GM12865 (cell line): ENCODE measurements around the gene HIBADH.

ENCODE experiments used
- DNase-seq: peaks from one replicate; pipeline ENCODE4 v3.0.0; 2010; ENCODE audit warnings: low read depth
- H3K4me3 ChIP-seq: 2 replicates; pipeline ENCODE4 v1.5.1; 2011; ENCODE audit warnings: mild to moderate bottlenecking, low read depth, low read length, control low read depth
- TF ChIP-seq, protein P1 (sequence below): IDR thresholded peaks from 2 replicates; pipeline ENCODE4 v1.5.1; 2011; ENCODE audit warnings: low read length, control low read depth, low read depth, inconsistent platforms; ENCODE audit not compliant: insufficient read depth; ENCODE audit errors: missing control alignments

Gene HIBADH

DNA sequence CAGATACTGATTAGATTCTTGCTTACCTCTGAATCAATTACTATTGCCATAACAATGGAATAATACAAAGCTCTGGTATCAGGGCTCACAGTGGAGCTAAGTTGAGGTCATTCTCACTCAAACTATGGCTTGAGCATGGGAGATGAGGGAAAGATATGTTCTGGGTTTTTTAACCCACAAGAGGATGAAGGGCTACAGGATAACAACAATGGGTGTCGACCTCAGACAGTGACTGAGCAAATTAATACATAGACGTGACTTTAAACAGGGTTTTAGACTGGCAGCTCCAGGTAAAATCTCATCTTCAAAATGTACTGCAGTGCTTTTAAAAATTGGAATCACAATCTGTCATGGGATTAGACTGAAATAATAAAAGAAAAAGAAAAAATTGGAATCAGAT is 7.5 kb upstream of the HIBADH start:
- no peak for DNase-seq
- H3K4me3 ChIP-seq = no peak overlapping the region
- TF ChIP-seq, protein P1, sequence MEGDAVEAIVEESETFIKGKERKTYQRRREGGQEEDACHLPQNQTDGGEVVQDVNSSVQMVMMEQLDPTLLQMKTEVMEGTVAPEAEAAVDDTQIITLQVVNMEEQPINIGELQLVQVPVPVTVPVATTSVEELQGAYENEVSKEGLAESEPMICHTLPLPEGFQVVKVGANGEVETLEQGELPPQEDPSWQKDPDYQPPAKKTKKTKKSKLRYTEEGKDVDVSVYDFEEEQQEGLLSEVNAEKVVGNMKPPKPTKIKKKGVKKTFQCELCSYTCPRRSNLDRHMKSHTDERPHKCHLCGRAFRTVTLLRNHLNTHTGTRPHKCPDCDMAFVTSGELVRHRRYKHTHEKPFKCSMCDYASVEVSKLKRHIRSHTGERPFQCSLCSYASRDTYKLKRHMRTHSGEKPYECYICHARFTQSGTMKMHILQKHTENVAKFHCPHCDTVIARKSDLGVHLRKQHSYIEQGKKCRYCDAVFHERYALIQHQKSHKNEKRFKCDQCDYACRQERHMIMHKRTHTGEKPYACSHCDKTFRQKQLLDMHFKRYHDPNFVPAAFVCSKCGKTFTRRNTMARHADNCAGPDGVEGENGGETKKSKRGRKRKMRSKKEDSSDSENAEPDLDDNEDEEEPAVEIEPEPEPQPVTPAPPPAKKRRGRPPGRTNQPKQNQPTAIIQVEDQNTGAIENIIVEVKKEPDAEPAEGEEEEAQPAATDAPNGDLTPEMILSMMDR = no peak

- no peak for DNase-seq
- TF ChIP-seq, protein P1 = no peak
- no peak overlapping the region for H3K4me3 ChIP-seq
These were observed 2.8 kb upstream of the HIBADH start for GRCh38 chr7:27665531-27665930.

- TF ChIP-seq, protein P1 = no peak
These were observed 1.3 kb upstream of the HIBADH start for GRCh38 chr7:27663989-27664331.

DNA sequence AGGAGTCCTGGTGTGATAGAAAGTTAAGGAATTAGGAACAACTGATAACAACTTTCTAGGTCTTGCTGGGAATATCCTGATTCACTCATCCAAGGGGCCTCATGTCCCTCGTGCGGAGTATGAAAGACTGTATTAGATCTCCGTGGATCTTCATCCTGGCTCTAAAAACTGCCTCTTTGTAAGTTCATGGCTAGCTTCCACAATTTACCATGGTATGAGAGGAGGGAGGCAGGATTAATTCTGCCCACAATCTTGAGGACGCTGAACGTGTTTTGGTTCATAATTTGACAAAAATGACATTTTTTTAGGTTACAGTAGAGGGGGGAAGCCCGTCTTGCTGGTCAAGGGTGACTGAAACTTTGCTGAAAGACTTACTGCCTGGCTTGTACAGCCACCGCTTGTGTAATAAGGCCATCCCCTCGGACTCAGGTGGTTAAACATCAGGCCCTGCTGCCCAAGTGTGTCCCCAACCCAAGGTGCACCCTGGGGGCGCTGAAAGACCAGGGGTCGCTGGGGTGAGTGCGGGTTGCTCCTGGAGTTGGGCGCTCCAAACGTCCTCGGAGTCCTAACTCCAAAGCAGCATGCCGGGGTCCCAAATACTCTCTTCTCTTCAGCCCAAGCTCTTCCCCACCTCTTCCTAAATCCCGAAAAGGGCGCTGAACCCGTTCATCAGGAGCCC is 733 bp downstream of the HIBADH start:
- TF ChIP-seq, protein P1 = peak; percentile 2
- peak overlapping the region; percentile 90 for H3K4me3 ChIP-seq
- peak; percentile 49 for DNase-seq

More at GRCh38 chr7:27663989-27664331, 1.3 kb upstream of the HIBADH start:
- no peak overlapping the region for H3K4me3 ChIP-seq
- no peak for DNase-seq

- no peak overlapping the region for H3K4me3 ChIP-seq
- TF ChIP-seq, protein P1 = no peak
- no peak for DNase-seq
These were observed 6.0 kb downstream of the HIBADH start for GRCh38 chr7:27656724-27657123.

DNA sequence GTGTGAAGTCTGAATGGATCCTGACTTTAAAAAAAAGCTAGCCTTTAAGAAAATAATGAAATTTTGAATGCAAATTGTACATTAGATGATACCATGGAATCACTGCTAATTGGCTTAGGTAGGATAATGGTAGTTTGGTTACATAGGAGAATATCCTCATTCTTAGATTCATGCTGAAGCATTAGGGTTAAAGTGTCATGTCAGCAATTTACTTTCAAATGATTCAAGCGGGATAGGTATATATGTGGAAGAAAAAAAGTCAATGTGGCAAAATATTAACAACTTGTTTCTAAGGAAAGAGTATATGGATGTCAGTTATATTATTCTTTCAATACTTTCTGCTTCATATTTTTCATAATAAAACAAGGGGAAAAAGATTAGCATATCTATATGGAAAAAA is 7.5 kb downstream of the HIBADH start:
- no peak for DNase-seq

More for the DNA sequence above, 7.5 kb downstream of the HIBADH start:
- TF ChIP-seq, protein P1 = no peak
- H3K4me3 ChIP-seq = no peak overlapping the region
